PFSK-1 (cell line): ENCODE results near the gene SIDT2.
A peak's percentile ranks its signal among the peaks of the same experiment; 100 is the strongest.

Experiments
- POLR2AphosphoS5 ChIP-seq: IDR thresholded peaks from 2 replicates; pipeline ENCODE4 v1.6.1; 2012; ENCODE audit warnings: low read depth, mild to moderate bottlenecking, control low read depth, low read length, moderate library complexity
- REST ChIP-seq, 2 experiments: IDR thresholded peaks; 2 replicates each; pipeline versions ENCODE4 v1.6.1 to v1.8.0; 2011 to 2012; ENCODE audit warnings: low read depth in 2 of 2, low read length in 2 of 2, control low read depth in 1 of 2, inconsistent platforms in 1 of 2, mild to moderate bottlenecking in 1 of 2, moderate library complexity in 1 of 2; ENCODE audit not compliant: insufficient read depth in 1 of 2
- SIN3A ChIP-seq: IDR thresholded peaks from 2 replicates; pipeline ENCODE4 v1.6.1; 2012; ENCODE audit warnings: mild to moderate bottlenecking, low read length, moderate library complexity, borderline replicate concordance; ENCODE audit not compliant: insufficient read depth
- TAF1 ChIP-seq: IDR thresholded peaks from 2 replicates; pipeline ENCODE4 v1.6.1; 2012; ENCODE audit warnings: low read length, control low read depth, borderline replicate concordance; ENCODE audit not compliant: insufficient read depth

- no peak for TF ChIP-seq POLR2AphosphoS5
- TF ChIP-seq REST (IDR thresholded peaks at IDR 0.05; ENCODE audit: insufficient read depth in 1 of 2, low read depth in 2 of 2, low read length in 2 of 2): peak in 1 of 2 experiments; percentile 67; a peak in 1 of 4 replicates
- no peak for TF ChIP-seq TAF1
- TF ChIP-seq SIN3A: no peak
Observed at GRCh38 chr11:117197516-117198456, 19.2 kb downstream of the SIDT2 start.
